Measurements from ENCODE around the gene UQCRC2.

The UQCRC2 gene

DNA sequence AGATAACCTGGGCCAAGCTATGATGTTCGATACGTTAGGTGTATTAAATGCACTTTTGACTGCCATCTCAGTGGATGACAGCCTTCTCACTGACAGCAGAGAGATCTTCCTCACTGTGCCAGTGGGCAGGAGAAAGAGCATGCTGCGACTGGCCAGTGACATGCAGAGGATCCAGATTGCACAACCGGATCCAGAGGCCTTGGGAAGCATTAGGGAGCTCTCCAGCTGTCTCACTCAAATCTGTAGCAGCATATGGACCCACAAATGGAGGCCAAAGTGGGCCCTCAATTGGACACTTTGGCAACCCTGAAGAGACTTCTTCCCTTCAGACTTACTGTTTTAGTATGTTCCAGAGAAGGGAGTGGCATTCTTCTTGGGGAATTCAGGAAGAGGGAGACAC is 26.9 kb downstream of the UQCRC2 start:
- no peaks in the 10 kb centered on the region for H3K4me1 ChIP-seq (ENCODE audit: control insufficient read depth, low read length)
- TF ChIP-seq, protein P1, sequence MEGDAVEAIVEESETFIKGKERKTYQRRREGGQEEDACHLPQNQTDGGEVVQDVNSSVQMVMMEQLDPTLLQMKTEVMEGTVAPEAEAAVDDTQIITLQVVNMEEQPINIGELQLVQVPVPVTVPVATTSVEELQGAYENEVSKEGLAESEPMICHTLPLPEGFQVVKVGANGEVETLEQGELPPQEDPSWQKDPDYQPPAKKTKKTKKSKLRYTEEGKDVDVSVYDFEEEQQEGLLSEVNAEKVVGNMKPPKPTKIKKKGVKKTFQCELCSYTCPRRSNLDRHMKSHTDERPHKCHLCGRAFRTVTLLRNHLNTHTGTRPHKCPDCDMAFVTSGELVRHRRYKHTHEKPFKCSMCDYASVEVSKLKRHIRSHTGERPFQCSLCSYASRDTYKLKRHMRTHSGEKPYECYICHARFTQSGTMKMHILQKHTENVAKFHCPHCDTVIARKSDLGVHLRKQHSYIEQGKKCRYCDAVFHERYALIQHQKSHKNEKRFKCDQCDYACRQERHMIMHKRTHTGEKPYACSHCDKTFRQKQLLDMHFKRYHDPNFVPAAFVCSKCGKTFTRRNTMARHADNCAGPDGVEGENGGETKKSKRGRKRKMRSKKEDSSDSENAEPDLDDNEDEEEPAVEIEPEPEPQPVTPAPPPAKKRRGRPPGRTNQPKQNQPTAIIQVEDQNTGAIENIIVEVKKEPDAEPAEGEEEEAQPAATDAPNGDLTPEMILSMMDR (IDR thresholded peaks at IDR 0.05; ENCODE audit: low read depth, low read length, poor library complexity, severe bottlenecking) = no peak
- TF ChIP-seq EZH2phosphoT487 (IDR thresholded peaks at IDR 0.05; ENCODE audit: borderline replicate concordance, low read length) = no peak
- H3K79me2 ChIP-seq (ENCODE audit: control insufficient read depth, low read length) = no peaks in the 10 kb centered on the region
- no peak overlapping the region for H3K27ac ChIP-seq (ENCODE audit: low read depth, low read length)
- H3K4me3 ChIP-seq (ENCODE audit: low read length) = no peak overlapping the region
- H3K4me2 ChIP-seq (ENCODE audit: low read length) = no peak overlapping the region
- H4K20me1 ChIP-seq (ENCODE audit: control insufficient read depth, insufficient read depth, low read depth, low read length) = no peaks in the 10 kb centered on the region
- H3K36me3 ChIP-seq (ENCODE audit: control insufficient read depth, low read length) = peaks cover 96% of the 10 kb centered on the region
- H3K27me3 ChIP-seq (ENCODE audit: control insufficient read depth, low read length) = no peaks in the 10 kb centered on the region
- H3F3A ChIP-seq (ENCODE audit: control insufficient read depth, insufficient read depth) = peaks cover 3% of the 10 kb centered on the region; the same call in 1 of the 2 replicates
- H3K9me2 ChIP-seq (replicated peaks; ENCODE audit: control insufficient read depth, low read length) = no peaks in the 10 kb centered on the region
- no peaks in the 10 kb centered on the region for H3K9me3 ChIP-seq (ENCODE audit: control insufficient read depth, insufficient read depth, low read length)

DNA sequence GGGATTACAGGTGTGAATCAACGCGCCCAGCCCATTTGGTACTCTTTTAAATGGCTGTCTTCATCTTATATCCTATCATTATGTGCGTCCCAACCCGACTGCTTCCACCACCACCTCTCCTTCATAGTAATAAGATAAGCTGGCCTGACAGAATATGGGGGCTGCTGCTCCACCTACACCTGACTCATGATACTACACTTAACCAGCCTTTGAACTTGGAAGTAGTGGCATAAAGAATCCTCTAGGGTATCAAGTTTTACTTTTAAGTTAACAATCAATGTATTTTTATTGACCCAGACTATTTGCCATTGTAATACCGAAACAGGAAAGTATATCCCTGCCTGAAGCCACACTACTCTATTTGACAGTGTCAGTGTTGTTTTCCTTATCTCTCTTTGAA is 28.9 kb downstream of the UQCRC2 start:
- H3K27ac ChIP-seq (ENCODE audit: low read depth, low read length) = no peak overlapping the region
- no peaks in the 10 kb centered on the region for H3K9me2 ChIP-seq (replicated peaks; ENCODE audit: control insufficient read depth, low read length)
- no peaks in the 10 kb centered on the region for H4K20me1 ChIP-seq (ENCODE audit: control insufficient read depth, insufficient read depth, low read depth, low read length)
- H3K4me3 ChIP-seq (ENCODE audit: low read length) = no peak overlapping the region
- peaks cover 83% of the 10 kb centered on the region for H3K36me3 ChIP-seq (ENCODE audit: control insufficient read depth, low read length)
- H3K9me3 ChIP-seq (ENCODE audit: control insufficient read depth, insufficient read depth, low read length) = no peaks in the 10 kb centered on the region
- no peaks in the 10 kb centered on the region for H3K4me1 ChIP-seq (ENCODE audit: control insufficient read depth, low read length)
- no peak for TF ChIP-seq EZH2phosphoT487 (IDR thresholded peaks at IDR 0.05; ENCODE audit: borderline replicate concordance, low read length)
- TF ChIP-seq, protein P1 (IDR thresholded peaks at IDR 0.05; ENCODE audit: low read depth, low read length, poor library complexity, severe bottlenecking) = no peak
- no peaks in the 10 kb centered on the region for H3K27me3 ChIP-seq (ENCODE audit: control insufficient read depth, low read length)
- H3K79me2 ChIP-seq (ENCODE audit: control insufficient read depth, low read length) = no peaks in the 10 kb centered on the region
- peaks cover 6% of the 10 kb centered on the region; the same call in 1 of the 2 replicates for H3F3A ChIP-seq (ENCODE audit: control insufficient read depth, insufficient read depth)
- H3K4me2 ChIP-seq (ENCODE audit: low read length) = no peak overlapping the region

DNA sequence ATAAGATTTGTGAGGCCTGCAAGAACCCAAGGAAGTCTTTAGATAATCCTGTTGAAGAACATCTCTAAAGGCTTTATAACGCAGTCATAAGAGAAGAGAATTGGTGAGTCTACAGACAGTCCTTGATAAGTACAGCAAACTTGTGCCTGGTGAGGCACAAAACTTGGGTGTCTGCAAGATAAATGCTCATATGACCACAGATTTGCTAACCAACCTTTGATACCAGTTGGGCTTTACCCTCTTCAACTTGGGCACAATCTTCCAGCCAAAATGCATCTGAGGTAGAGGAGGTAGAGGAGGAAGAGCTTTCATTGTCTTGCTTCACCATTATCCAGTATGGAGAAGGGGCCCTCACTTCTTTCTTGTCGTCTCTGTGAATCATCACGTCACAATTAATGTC is 30.9 kb downstream of the UQCRC2 start:
- Histone ChIP-seq H3K9me3 (ENCODE audit: control insufficient read depth, insufficient read depth, low read length) (no peaks in the 10 kb centered on the region), H3K27ac (ENCODE audit: low read depth, low read length) (no peak overlapping the region), H3K36me3 (ENCODE audit: control insufficient read depth, low read length) (peaks cover 64% of the 10 kb centered on the region)

More for the DNA sequence above, 30.9 kb downstream of the UQCRC2 start:
- TF ChIP-seq, protein P1 (IDR thresholded peaks at IDR 0.05; ENCODE audit: low read depth, low read length, poor library complexity, severe bottlenecking) = no peak
- TF ChIP-seq EZH2phosphoT487 (IDR thresholded peaks at IDR 0.05; ENCODE audit: borderline replicate concordance, low read length) = no peak
- Histone ChIP-seq H3K4me1 (ENCODE audit: control insufficient read depth, low read length) (no peaks in the 10 kb centered on the region), H3K27me3 (ENCODE audit: control insufficient read depth, low read length) (no peaks in the 10 kb centered on the region), H4K20me1 (ENCODE audit: control insufficient read depth, insufficient read depth, low read depth, low read length) (no peaks in the 10 kb centered on the region), H3K4me3 (ENCODE audit: low read length) (no peak overlapping the region), H3K9me2 (replicated peaks; ENCODE audit: control insufficient read depth, low read length) (no peaks in the 10 kb centered on the region), H3F3A (ENCODE audit: control insufficient read depth, insufficient read depth) (peaks cover 6% of the 10 kb centered on the region; the same call in 1 of the 2 replicates), H3K4me2 (ENCODE audit: low read length) (no peak overlapping the region), H3K79me2 (ENCODE audit: control insufficient read depth, low read length) (no peaks in the 10 kb centered on the region)
